Brain pericyte (primary cell): ENCODE measurements around the gene BNC2.

Experiments used
- DNase-seq: peaks from one replicate; pipeline ENCODE4 v3.0.0-alpha.2; 2012; ENCODE audit warnings: low read depth, low spot score

Gene BNC2

DNA sequence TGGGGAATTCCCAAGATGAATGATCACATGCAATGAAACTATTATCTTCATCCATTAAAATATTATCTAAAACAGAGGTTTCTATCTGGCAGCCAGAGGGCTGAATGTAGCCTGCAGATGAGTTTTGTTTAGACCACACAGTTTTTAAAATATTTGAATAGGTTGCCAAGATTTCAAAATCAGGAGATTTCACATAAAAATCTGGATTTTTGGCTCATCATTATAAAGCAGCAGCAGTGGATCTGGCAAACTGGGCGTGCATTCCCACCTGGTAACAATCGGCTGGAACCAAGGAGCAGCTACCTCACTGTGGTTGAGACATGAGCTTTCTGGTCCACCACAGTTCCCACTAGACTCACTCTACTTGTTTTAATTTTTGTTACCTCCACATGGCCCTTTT lies 155.1 kb downstream of the BNC2 start:
- no peak for DNase-seq

DNA sequence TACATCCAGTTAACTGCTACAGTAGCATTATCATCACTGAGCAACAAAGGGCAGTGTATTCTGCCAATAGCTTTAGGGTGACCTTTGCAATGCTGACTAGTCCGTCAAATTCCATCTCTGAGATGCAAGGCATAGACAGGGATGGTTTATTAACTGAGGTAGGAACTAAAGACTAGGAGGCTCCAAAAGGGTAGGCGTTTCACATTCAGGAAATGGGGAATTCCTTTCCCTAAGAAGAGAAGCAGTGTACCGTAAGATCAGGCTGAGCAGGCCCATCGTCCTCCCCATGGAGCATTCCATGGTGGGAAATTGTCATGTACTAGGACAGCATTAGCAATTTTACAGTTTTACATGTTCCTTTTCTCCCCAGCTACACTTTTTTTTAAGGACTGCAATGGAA lies 157.7 kb downstream of the BNC2 start:
- DNase-seq = no peak

DNA sequence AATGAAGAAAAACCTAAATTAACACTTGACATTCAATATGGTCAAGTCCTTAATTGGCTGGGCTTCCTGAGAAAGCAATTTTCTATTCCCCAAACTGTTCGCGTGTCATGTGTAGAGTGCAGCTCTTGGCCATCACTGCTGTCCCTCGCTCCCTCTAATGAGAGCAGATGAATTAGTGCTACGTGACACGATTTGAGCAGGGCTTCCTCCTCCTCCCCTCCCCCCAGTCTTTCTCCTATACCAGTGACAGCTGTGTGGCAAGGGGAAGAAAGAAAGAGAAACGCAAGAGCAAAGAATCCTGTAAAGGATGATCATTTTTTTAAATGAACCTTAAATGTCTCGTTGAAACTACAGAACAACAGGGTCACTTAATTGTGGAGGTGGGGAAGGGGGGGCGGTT lies 159.6 kb downstream of the BNC2 start:
- no peak for DNase-seq

DNA sequence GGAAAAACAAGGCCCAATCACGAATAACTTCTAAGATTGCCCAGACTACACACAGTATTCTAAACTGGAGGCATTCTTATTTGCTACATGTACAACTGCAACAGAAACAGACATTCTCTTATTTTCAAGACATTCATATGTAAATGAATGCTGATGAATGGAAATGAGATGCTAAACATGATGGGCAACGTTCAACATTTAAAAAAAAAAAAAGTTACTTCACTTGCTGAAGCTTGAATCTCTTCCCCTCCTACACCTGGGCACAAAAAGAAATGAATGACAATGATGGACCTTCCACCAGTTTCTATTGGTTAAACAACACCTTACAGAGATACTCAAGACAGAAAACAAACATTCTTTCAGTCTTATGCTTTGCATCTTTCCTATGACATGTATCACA lies 160.5 kb downstream of the BNC2 start:
- no peak for DNase-seq

DNA sequence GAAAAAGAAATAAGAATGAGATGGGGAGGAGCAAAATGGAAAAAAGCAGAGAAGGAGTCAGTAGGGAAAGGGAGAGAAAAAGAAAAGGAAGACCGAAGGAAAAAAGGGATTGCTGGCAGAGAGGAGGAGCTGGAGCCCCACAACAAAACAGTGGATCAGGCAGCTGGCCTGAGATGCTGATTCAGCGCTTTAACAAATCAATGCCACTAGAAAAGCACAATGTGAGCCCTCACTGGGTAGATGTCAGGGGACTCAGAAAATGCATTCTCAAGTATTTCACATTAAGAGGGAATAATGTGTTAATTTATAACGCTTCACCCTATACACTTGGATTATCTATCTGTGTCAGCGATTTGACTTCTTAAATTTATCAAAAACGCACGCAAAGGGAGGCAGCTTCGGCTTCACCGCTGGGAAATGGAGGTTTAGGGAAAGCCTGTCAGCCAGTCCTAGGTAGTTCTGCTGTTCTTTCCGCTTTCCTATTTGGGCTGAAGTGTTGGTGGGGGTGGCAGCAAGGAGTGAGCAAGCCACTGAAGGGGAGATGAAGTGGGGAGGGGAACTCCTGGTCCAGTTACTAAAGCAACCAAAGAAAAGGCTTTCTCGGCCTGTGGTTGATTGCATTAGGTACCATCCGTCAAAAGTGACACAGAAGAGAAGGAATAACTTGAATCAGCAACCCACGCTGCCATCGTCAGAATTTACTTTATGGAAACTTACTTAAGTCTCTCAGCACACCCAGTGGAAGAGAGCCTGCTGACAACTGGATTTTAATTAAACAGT lies 161.6 kb downstream of the BNC2 start:
- DNase-seq = no peak

DNA sequence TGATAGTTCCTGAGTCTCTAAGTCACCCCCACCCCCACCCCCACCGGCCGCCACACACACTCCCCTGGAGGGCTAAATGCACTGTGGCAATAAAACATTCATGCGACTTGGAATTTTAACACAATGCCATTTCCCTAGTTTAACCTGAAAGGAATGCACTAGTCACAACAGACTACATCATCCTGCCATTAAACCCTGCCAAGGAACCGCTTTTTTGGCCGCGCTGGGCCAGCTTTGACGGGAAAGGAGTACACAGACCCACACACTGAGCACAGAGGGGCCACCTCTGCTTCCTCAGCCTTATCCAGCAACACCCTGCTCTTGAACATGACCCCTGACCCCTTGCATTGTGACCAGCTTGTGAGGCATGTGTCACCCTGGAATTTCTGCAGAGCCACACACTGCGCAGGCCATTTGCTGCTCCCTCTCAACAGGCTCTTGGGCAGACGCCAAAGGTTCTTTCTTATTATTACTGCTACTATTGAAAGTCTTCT lies 165.3 kb downstream of the BNC2 start:
- peak; percentile 73 for DNase-seq

DNA sequence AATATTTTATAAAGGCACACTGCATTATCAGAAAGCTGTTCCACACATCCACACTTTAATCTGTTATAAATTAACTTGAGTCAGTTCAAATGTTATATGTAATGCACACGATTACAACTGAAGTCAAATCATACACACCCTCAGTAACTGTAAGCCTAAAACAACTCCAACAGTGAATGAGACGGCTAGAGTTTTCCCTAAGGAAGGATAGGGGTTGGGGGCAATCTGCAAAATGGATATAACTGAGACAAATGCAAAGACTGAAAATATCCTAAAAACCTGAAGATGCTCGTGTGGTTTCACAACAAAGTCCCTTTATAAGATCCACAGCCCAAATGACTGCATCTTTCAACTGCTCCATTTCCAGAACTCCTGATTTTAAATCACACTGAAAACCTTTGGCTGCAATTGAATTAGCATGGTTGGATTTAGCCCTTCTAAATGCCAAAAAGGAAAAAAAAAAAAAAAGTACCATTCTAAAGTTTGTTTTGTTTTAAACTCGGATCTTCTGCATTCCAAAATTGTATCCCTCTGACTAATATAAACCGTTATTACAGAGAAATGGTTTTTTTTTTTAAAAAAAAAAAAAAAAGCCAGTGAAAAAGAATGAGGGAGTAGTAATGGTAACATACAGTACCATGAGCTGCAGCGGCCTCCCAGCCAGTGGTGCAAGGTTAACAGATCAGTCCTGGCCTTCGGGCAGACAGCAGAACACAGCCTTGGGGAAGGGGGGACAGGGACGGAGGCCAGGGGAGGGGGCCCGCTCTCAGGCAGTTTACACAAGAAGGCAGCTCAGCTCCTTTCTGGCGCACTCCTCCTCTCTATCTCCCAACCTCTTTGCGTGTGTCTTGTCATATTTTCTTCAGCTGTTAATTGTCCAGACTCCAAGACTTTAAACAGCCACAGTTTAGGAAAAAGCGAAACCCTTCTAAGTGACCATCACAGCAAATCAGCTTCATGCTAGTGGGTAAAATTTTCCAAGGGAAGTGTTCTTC lies 166.1 kb downstream of the BNC2 start:
- DNase-seq = no peak

DNA sequence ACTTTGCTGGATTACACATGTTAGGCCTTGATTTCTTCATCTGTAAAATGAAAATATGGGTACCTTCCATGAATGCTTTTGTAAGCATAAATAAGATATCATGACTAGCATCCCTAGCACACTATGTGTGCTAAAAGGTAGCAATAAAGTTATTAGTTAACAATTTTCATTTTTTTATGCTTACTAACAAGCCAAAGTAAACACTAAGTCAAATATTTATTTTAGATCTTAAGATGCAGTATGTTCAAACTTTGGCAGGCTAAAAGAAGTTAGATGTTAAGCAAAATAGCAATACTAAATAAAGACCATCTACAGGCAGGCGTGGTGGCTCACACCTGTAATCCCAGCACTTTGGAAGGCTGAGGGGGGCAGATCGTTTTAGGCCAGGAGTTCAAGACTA lies 169.1 kb downstream of the BNC2 start:
- no peak for DNase-seq

DNA sequence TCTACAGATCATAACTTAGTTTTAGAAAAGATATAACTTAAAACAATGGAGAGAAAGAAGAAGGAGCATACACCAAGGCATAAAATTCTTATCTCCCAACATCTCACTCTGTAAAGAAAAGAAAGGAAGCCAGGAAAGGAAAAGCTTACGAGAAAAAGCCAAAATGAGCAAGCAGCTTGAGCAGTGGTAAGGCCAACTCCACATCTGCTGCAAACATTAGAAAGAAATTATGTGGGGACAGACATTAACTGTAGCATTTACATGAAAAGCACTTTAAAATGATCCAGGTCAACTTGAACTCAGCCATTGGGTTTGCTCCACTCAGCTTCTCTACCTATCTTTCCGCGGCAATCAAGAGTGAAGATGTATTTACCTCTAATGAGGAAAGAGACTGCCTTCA lies 176.9 kb downstream of the BNC2 start:
- no peak for DNase-seq

DNA sequence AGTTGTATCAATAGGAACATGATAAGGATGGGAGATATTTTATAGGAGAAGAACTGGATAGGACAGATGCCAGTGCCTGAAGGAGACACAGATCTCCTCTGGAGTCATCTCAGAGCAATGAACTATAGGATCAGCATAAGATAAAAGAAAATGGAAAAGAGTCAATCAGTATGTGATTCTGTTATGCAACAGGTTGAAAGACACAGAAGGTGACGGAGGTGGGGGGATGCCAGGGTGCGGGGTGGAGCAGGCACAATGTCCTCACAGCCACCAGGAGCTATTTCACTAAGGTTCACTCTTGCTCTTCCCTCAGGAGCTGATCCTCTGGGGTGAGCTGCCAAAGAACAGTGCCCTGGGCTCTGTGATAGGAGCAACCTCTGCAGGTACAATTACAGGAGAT lies 179.8 kb downstream of the BNC2 start:
- DNase-seq = no peak

DNA sequence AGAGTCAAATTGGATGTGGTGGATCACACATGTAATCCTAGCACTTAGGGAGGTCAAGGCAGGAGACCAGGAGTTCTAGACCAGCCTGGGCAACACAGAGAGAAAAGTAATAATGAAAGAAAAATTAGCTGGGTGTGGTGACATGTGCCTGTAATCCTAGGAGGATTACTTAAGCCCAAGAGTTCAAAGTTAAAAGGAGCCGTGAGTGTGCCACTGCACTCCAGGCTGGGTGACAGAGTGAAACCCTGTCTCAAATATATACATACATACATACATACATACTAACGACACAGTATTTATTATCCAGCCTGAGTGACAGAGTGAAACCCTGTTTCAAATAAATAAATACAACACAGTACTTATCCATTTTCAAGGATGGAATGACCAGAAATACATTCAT lies 180.3 kb downstream of the BNC2 start:
- DNase-seq = no peak

DNA sequence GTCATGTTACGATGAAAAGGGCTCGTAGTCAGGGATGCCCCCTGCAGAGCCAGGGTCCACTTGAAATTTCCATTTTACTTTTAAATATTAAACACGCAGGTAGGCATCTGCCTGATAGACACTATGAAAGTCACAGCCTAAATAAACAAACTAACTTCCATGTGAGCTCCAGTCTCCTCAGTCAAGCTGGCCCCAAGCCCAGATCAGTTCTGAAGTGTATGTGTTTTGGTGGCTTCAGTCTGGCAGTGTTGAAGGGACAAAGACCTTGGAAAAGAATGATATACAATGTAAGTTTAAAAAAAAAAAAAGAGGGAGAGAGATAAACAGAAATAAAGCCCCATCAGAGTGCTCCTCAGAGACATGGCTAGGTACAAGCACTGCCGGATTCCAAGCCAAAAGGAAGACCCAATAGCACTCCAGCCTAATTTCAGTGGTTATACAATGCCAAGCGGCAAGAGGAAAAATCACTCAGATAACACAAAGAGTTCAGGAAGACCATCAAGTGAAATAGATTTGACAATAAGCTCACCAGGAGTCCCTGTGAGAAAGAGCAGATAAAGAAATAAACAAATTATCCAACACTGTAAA lies 181.0 kb downstream of the BNC2 start:
- no peak for DNase-seq

DNA sequence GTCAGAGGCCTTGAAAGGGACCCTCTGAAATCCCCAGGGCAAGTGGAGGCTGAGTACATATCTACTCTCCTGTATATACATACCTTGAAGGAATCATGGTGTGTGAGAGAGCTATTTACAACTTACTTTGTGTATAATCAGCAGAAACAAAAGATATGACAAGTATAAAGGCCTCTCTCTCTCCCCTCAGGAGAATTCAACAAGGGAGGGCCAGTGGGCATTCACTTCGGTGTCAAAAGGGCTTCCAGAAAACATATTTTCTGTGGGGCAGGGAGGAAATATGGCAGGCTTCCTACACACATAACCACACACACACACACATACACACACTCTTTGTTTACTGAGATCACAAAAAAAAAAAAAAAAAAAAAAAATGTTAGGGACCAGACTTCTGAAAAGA lies 181.7 kb downstream of the BNC2 start:
- no peak for DNase-seq

DNA sequence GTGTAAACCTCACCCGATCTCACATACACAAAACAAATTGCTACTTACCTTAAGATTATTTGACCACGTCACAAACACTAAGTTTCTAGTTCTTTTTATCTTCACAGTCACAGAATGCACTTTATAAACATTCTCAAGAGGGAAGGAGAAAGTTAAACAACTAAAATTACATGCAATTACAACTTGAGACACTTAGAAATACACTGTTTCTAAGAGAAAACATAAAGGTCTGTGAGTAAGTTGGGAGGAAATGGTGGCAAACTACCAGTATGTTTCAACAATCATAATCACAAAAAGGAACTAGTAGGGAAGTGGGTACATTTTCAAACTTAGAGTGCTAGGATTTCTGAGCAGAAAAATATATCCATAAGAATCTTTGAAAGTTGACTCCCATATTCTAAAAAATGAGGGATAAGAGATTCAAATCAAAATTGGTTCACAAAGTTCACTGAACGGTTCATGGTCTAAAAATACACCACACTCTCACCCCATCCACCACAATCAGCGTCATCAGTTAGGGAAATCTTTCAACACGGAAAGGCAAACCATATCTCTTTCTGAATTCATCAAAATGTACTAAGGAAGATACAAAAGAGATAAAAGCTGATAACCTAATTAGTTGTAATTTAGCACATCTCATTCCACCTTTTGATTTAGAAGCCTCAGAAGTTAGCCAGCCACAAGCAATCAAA lies 182.6 kb downstream of the BNC2 start:
- DNase-seq = no peak

DNA sequence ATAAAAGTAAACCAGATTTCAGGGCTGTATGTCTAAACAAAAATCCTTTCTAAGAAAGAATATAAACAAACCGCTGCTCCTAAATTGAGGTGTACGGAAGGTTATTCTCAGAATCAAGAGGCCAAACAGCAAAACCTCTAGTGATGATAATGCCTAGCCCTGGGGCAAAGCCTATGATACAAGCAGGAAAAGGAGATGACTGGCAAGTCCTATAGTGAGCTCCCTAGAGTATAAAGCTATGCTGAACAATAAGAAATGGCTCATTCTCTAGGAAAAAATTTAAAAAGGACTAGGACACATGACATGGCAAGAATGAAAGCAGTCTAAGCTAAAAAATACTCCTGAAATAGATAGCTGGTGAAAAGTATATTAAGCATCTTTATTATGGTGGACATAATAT lies 187.1 kb downstream of the BNC2 start:
- DNase-seq = no peak

DNA sequence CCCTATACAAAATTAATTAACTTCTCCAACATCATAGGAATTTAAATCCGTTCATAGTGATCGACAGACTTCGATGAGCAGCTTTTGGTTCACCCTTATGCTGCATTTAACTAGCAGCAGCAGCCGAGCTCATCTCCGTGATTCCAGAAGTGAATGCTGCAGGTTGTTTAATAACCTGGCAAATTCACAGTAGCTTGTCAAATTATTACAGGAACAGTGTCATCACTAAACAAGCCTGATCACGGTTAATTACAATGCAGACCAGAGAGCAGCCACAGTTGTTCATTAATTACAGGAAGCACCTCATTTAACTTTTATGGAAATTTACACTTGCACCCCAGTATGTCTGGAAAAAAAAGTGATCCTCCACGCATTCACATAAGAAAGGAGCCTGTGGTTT lies 188.2 kb downstream of the BNC2 start:
- DNase-seq = no peak

DNA sequence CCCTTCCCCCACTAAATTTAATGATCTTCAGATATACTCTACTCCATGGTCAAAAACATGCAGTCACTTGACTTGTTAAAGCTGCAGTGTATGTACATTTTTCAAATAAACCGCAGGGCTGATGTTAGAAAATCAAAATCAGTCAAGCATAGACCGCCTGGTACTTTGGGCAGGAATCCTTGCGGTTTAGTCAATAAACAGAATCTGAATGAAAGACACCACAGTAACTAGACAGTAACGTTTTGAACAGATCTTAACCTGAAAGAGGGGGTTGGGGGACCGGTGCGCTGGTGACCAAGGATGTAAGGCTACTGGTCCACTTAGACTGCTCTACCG lies 188.8 kb downstream of the BNC2 start:
- DNase-seq = no peak

DNA sequence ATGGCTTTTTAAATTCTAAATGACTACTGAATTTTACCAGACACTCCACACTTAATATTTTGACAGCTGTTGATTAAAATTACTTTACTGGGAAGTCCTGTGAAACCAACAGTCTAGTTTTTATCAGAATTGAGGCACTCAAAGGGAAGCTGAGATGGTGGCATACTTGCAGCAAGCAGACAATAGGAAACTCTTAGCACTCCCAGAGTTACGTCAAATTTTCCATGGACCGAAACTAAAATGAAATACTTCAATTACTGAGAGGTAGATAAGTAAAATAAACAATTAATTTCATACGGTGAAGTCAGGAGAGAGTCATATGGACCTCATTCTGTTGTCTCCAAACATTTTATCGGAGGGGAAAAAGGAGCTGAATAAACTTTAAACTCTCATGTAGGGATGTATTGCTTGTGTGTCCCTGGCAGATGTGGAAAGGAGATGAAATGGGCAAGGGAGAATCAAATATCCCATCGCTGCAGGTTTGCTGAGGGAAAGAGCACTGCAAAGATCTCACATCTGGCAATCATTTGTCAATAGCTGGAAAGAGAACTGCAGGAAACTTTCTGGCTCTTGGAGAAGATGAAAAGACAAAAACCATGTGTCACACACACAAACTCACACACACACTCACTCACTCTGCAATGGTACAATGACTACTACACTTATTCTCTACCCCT lies 189.4 kb downstream of the BNC2 start:
- DNase-seq = peak; percentile 61

DNA sequence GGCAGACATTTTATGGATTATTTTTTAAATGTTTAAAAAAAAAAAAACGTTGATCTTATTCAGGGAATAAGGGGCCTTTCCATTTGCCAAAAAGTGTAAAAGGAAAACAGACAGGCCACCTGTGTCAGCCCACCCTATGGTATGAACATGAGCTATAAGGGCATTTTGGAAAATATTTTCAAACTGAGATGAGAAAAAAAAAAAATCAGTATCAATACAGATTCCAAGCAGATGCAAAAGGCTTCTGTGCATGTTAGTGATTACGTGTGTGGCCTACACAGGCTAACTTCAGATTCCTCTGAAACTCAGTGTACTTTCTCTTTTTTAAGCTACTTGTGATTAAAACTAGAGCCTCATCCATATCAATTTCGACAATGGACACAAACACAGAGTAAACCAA lies 189.9 kb downstream of the BNC2 start:
- DNase-seq = no peak

DNA sequence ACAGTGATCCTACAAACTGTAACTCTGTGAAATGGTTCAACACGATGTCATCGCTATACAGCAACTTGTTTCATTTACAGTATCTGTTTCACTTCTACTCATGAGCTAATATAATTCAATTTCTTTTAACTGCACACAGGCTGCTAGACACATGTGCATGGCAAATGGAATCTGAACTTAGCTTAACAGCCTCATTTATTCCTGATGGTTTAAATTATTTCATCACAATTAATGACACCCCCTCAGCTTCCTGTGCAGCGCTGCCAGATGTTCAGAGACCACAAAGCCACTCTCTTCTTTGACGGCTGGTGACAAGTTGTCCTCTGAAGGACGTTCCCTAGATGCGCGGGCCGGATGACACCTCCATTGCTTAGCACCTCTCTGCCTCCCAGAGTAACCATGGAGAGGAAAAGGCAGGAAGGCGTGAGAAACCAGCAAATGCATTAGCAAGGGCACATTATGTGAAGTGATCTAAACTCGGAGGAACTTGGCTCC lies 191.1 kb downstream of the BNC2 start:
- no peak for DNase-seq

DNA sequence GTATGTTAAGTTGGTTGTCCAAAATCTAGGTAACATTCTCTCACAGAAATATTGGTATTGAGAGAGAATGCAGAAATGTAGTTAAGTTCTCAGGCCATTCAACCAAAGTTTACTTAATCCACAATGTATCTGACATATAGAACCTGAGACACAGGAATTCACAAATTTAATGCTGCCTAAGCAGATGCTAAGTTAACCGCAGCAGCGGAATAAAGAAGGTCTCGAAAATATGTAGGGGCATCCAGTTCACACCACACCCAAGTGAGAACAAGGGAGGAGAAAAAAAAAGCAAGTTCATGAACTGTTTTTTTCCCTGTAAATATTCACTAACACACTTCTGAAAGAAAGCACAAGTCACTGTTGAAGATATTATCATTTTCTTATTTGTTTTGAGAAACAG lies 194.0 kb downstream of the BNC2 start:
- no peak for DNase-seq
